ENCODE results near the gene APAF1.
"Not testable (repeated sequence)": the region's sequence is repeated elsewhere in the genome, so short reads cannot be mapped to it uniquely, and the experiment has no call there.

APAF1 gene

GRCh38 chr12:98754095-98754494, 109.0 kb downstream of the APAF1 start:
- Mint-ChIP-seq H3K4me1 (no peaks in the 10 kb centered on the region), H3K27ac (no peak overlapping the region), H3K4me3 (no peak overlapping the region), H3K9me3 (no peaks in the 10 kb centered on the region), H3K27me3 (peaks cover 14% of the 10 kb centered on the region)
- DNase-seq, result no peak
- ATAC-seq, result peak; percentile 54

- H3K27ac Mint-ChIP-seq, DNase-seq, H3K4me3 Mint-ChIP-seq, ATAC-seq, H3K9me3 Mint-ChIP-seq, H3K27me3 Mint-ChIP-seq, H3K4me1 Mint-ChIP-seq: not testable (repeated sequence)
Measured at GRCh38 chr12:98755855-98756254, 110.8 kb downstream of the APAF1 start.

- peaks cover 7% of the 10 kb centered on the region for H3K27me3 Mint-ChIP-seq
- no peaks in the 10 kb centered on the region for H3K4me1 Mint-ChIP-seq
- no peaks in the 10 kb centered on the region for H3K9me3 Mint-ChIP-seq
- ATAC-seq, result no peak
- H3K27ac Mint-ChIP-seq, result no peak overlapping the region
- no peak for DNase-seq
- no peak overlapping the region for H3K4me3 Mint-ChIP-seq
Measured at GRCh38 chr12:98757455-98757854, 112.4 kb downstream of the APAF1 start.

- DNase-seq (no peak), ATAC-seq (no peak)
- Mint-ChIP-seq H3K27ac (no peak overlapping the region), H3K27me3 (peaks cover 7% of the 10 kb centered on the region), H3K4me1 (no peaks in the 10 kb centered on the region), H3K4me3 (no peak overlapping the region), H3K9me3 (no peaks in the 10 kb centered on the region)
Measured at GRCh38 chr12:98758331-98758730, 113.2 kb downstream of the APAF1 start.

DNA sequence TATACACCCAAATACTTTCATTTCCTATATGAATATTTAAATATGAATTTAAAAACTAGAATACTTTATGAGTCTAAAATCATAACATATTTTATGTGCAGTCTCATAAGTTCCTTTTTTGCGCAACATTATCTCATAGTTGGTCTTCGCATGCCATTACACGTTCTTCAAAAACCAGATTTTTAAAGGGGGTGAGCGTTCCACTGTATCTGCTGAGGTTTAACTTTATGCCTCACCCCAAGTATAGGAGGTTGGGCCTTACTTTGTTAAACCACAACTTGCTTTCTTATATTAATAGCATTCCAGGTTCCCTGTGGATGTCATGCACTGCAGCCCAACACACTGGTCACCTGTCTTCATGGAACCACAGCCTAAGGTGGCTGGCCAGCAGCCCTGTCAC, 118.6 kb downstream of the APAF1 start:
- Mint-ChIP-seq H3K27me3 (peaks cover 7% of the 10 kb centered on the region), H3K9me3 (no peaks in the 10 kb centered on the region), H3K27ac (no peak overlapping the region), H3K4me3 (no peak overlapping the region), H3K4me1 (no peaks in the 10 kb centered on the region)
- no peak for DNase-seq
- no peak for ATAC-seq

DNA sequence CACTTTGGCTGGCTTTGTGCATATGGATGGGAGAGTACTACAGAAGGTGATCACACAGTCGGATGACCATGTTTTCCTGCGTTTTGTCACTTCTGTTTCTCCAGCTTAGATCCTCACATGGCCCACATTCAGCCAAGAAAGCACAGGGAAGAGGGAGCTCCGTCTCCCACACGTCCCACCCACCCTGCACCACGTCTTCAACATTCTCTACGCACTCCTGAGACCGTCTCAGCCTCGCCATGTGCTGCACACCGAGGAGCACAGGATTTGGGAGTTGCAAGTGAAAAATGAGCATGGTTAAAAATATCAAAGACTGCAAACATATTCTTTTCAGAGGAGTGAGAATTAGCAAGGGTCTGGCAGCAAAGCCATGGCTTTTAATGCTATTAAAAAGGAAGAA, 122.2 kb downstream of the APAF1 start:
- peaks cover 3% of the 10 kb centered on the region for H3K4me1 Mint-ChIP-seq
- DNase-seq, result no peak
- H3K4me3 Mint-ChIP-seq, result no peak overlapping the region
- no peaks in the 10 kb centered on the region for H3K27me3 Mint-ChIP-seq
- H3K27ac Mint-ChIP-seq, result no peak overlapping the region
- ATAC-seq, result no peak
- peaks cover 4 to 8% of the 10 kb centered on the region in 2 donors for H3K9me3 Mint-ChIP-seq

- H3K27ac Mint-ChIP-seq, result peak overlapping the region in 1 of 2 donors; percentile 38
- H3K9me3 Mint-ChIP-seq, result peaks cover 6 to 10% of the 10 kb centered on the region in 2 donors
- H3K4me1 Mint-ChIP-seq, result peaks cover 5% of the 10 kb centered on the region
- H3K27me3 Mint-ChIP-seq, result no peaks in the 10 kb centered on the region
- ATAC-seq, result no peak
- no peak for DNase-seq
- no peak overlapping the region for H3K4me3 Mint-ChIP-seq
Measured at GRCh38 chr12:98769068-98769467, 124.0 kb downstream of the APAF1 start.

DNA sequence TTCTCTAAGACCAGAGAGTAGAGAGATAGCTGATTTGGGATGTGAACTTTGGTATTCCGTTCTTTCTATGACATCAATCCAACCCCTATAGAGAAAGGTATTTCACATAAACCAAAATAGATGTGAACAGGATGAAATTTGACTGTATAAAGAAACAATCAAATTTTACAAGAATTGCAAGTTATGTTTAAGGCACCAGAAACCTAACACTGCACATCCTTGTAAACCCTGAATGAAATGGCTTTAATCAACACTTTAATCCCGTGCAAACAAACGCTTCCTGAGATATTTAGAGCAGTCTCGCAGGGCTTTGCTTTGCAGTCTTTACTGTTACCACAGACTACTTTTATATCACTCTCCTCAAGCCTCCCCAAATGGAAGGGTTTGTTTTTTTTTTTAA, 125.1 kb downstream of the APAF1 start:
- no peaks in the 10 kb centered on the region for H3K27me3 Mint-ChIP-seq
- H3K27ac Mint-ChIP-seq, result no peak overlapping the region
- H3K4me1 Mint-ChIP-seq, result peaks cover 5% of the 10 kb centered on the region
- peaks cover 6 to 10% of the 10 kb centered on the region in 2 donors for H3K9me3 Mint-ChIP-seq
- no peak overlapping the region for H3K4me3 Mint-ChIP-seq
- ATAC-seq (no peak), DNase-seq (no peak)

GRCh38 chr12:98771811-98772752, 127.0 kb downstream of the APAF1 start:
- ATAC-seq (peak; percentile 33), DNase-seq (no peak)
- H3K27me3 Mint-ChIP-seq, result no peaks in the 10 kb centered on the region
- no peak overlapping the region for H3K4me3 Mint-ChIP-seq
- peak overlapping the region in 1 of 2 donors; percentile 41 for H3K27ac Mint-ChIP-seq
- peaks cover 5% of the 10 kb centered on the region for H3K4me1 Mint-ChIP-seq
- H3K9me3 Mint-ChIP-seq, result peaks cover 6 to 10% of the 10 kb centered on the region in 2 donors

DNA sequence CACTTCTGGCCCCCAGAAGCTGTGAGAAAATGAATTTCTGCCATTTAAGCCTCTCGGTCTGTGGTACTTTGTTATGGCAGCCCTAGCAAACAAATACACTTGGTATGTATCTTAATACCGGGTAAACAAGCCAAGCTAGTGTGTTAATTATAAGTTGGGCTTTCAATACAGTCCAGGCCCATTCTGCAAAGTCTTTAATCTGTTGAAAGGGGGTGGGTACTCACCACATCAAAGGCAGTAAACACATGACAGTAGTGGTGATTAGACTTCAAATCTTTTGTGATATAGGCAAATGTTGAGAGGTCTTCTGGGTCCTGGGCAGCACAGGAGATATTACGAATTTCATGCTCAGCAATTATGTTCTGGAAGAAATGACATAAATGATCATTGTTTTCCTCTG, 127.7 kb downstream of the APAF1 start:
- DNase-seq, result no peak
- peaks cover 6 to 10% of the 10 kb centered on the region in 2 donors for H3K9me3 Mint-ChIP-seq

GRCh38 chr12:98780261-98780660, 135.2 kb downstream of the APAF1 start:
- ATAC-seq, result no peak
- Mint-ChIP-seq H3K4me1 (no peaks in the 10 kb centered on the region), H3K27me3 (peaks cover 21% of the 10 kb centered on the region), H3K9me3 (peaks cover 4 to 5% of the 10 kb centered on the region in 2 donors), H3K4me3 (no peak overlapping the region), H3K27ac (no peak overlapping the region)
- no peak for DNase-seq

More for the DNA sequence above, 127.7 kb downstream of the APAF1 start:
- H3K27me3 Mint-ChIP-seq, result no peaks in the 10 kb centered on the region
- H3K27ac Mint-ChIP-seq, result no peak overlapping the region
- H3K4me3 Mint-ChIP-seq, result no peak overlapping the region
- no peak for ATAC-seq
- H3K4me1 Mint-ChIP-seq, result peaks cover 5% of the 10 kb centered on the region

GRCh38 chr12:98783420-98783819, 138.3 kb downstream of the APAF1 start:
- no peak overlapping the region for H3K4me3 Mint-ChIP-seq
- peaks cover 4 to 5% of the 10 kb centered on the region in 2 donors for H3K9me3 Mint-ChIP-seq
- H3K4me1 Mint-ChIP-seq, result no peaks in the 10 kb centered on the region
- ATAC-seq, result no peak
- H3K27ac Mint-ChIP-seq, result no peak overlapping the region
- H3K27me3 Mint-ChIP-seq, result peaks cover 27% of the 10 kb centered on the region
- no peak for DNase-seq

Measured in stimulated activated naive CD8-positive, alpha-beta T cell treated with anti-CD3 and anti-CD28 coated beads, Interleukin-15, amount 100 ng/mL, for 72 hours (primary cell).